Activated CD8-positive, alpha-beta memory T cell treated with anti-CD3 and anti-CD28 coated beads for 36 hours (primary cell): ENCODE data around the gene VTN. TPM values are rescaled to one million over a fixed set of nuclear protein-coding genes. Genes with fewer than 3 reads are reported as not detected.

Experiments
- CTCF ChIA-PET: fragments of 350-600 bp; sonication (Branson Sonifier 250); formaldehyde crosslinking; loops from one replicate; lab custom pipeline; 2021; ENCODE audit warnings: antibody characterized with exemption; lab: Charles Lee
- POLR2A ChIA-PET: fragments of 350-600 bp; sonication (Branson Sonifier 250); formaldehyde crosslinking; loops from one replicate; lab custom pipeline; 2021; ENCODE audit warnings: antibody characterized with exemption; lab: Charles Lee
- total RNA-seq, 2 experiments: library from RNA; stranded (reverse); gene quantifications; one replicate each; pipeline ENCODE4 v1.2.3, GENCODE V29; 2021

The VTN gene
- total RNA-seq, 2 experiments from 2014 or later = 0.13 to 0.38 TPM

GRCh38 chr17:28318759-28319597 is 51.1 kb downstream of the VTN start, which contains the start of gene TMEM97:
Gene TMEM97, plus strand, starts transcription at chr17:28319200. Its CDS starts 40 bp downstream, at chr17:28319240.
- CTCF ChIA-PET = interaction anchor here (1.3 to 3.9 kb wide), 3 partner anchors 16 to 97 kb away, joined by 3 to 19 read pairs (median 7); partner anchors contain the start of genes IFT20 and TNFAIP1
- POLR2A ChIA-PET = interaction anchor here (0.7 to 2.0 kb wide), 4 partner anchors 10 to 278 kb away, joined by 3 to 10 read pairs (median 3); partner anchors contain the start of genes IFT20 and TNFAIP1

GRCh38 chr17:28317966-28318758 is 51.9 kb downstream of the VTN start:
- ChIA-PET CTCF (interaction anchor here (3.9 kb wide), 1 partner anchor 17 kb away, joined by 19 read pairs; the partner anchor contains the start of genes IFT20 and TNFAIP1), POLR2A (interaction anchor here (0.7 to 2.0 kb wide), 4 partner anchors 11 to 277 kb away, joined by 3 to 10 read pairs (median 3); partner anchors contain the start of genes IFT20 and TNFAIP1)

Other genes with a start within 250 kb of the VTN start
- gene TMEM97, start 51.1 kb downstream of the VTN start, total RNA-seq = 10 to 100 TPM; 62.5 to 62.7 TPM
- gene IFT20, start 34.8 kb downstream of the VTN start, total RNA-seq = 10 to 100 TPM; 24.0 to 25.6 TPM
- gene TNFAIP1, start 34.5 kb downstream of the VTN start, total RNA-seq = 10 to 100 TPM; 27.2 to 31.8 TPM
- 100 to 1,000 TPM; 128 to 133 TPM for gene POLDIP2, start 12.8 kb downstream of the VTN start, total RNA-seq
- not detected for gene SEBOX, start 5.1 kb downstream of the VTN start, total RNA-seq
- 10 to 100 TPM; 34.8 to 35.3 TPM for gene SARM1, start 1.4 kb upstream of the VTN start, total RNA-seq
- gene SLC46A1, start 35.9 kb upstream of the VTN start, total RNA-seq = 1 to 10 TPM; 6.6 to 6.7 TPM
- gene SLC13A2, start 103.3 kb upstream of the VTN start, total RNA-seq = not detected
- not detected for gene FOXN1, start 136.0 kb upstream of the VTN start, total RNA-seq
- gene UNC119, start 182.3 kb upstream of the VTN start, total RNA-seq = 10 to 100 TPM; 27.8 to 35.8 TPM
- gene PIGS, start 201.2 kb upstream of the VTN start, total RNA-seq = 10 to 100 TPM; 50.0 to 50.3 TPM
- 10 to 100 TPM; 35.1 to 36.2 TPM for gene ALDOC, start 206.6 kb upstream of the VTN start, total RNA-seq
- 10 to 100 TPM; 94.4 to 95.4 TPM for gene SPAG5, start 228.7 kb upstream of the VTN start, total RNA-seq
- 10 to 100 TPM; 20.7 to 23.1 TPM for gene RSKR, start 243.9 kb upstream of the VTN start, total RNA-seq